H1 (cell line): ENCODE measurements around the gene OBP2B. TPM values are rescaled to one million over a fixed set of nuclear protein-coding genes. Genes with fewer than 3 reads are reported as not detected.

ENCODE experiments used
- BRCA1 ChIP-seq: IDR thresholded peaks from 2 replicates; pipeline ENCODE4 v1.6.1; 2012; ENCODE audit warnings: low read depth, low read length, improper control_type of control experiment
- CHD1 ChIP-seq: IDR thresholded peaks from 2 replicates; pipeline ENCODE4 v1.6.1; 2012; ENCODE audit warnings: low read depth, low read length, improper control_type of control experiment
- GTF2F1 ChIP-seq: IDR thresholded peaks from 2 replicates; pipeline ENCODE4 v1.6.1; 2012; ENCODE audit warnings: low read depth, low read length, improper control_type of control experiment, borderline replicate concordance
- JUND ChIP-seq: IDR thresholded peaks from 2 replicates; pipeline ENCODE4 v1.6.1; 2011; ENCODE audit warnings: mild to moderate bottlenecking, improper control_type of control experiment, low read length
- KDM5A ChIP-seq: fragments of 200-600 bp; IDR thresholded peaks from 2 replicates; pipeline ENCODE4 v1.7.1; 2012; ENCODE audit warnings: mild to moderate bottlenecking, low read length, inconsistent platforms, mixed read lengths
- RFX5 ChIP-seq: IDR thresholded peaks from 2 replicates; pipeline ENCODE4 v1.6.1; 2011; ENCODE audit warnings: low read depth, low read length, improper control_type of control experiment, borderline replicate concordance
- SUZ12 ChIP-seq: fragments of 200-600 bp; sonication (generic); IDR thresholded peaks from 2 replicates; pipeline ENCODE4 v1.6.1; 2012; ENCODE audit warnings: mild to moderate bottlenecking, inconsistent platforms, low read length, moderate library complexity, mixed read lengths
- TAF1 ChIP-seq: IDR thresholded peaks from 2 replicates; pipeline ENCODE4 v1.6.1; 2011; ENCODE audit warnings: mild to moderate bottlenecking, low read depth, low read length
- polyA plus RNA-seq, 7 experiments: library from polyadenylated mRNA; depleted of rRNA in 3 of 7; stranded (reverse) in 5 of 7; unstranded in 2 of 7; fragments of >200 nt in 5 of 7; fragments of 200-250 nt in 2 of 7; gene quantifications; 1 replicate in 5 of 7; 2 replicates in 1 of 7; 4 replicates in 1 of 7; pipeline versions ENCODE4 v1.2.1 to v1.2.3, GENCODE V29; 2011 to 2013; ENCODE audit warnings: missing spikeins in 2 of 7, mixed read lengths in 2 of 7
- total RNA-seq: library from RNA; stranded (reverse); fragmentation: NEBNext Ultra II Directional; extraction: Animal tissue kit (Norgen Biotek cat#: 25700); gene quantifications from 2 replicates; pipeline ENCODE4 v1.2.1, GENCODE V29; 2021
- TF ChIP-seq, protein P1 (sequence below): IDR thresholded peaks from 2 replicates; pipeline ENCODE4 v1.6.1; 2011; ENCODE audit warnings: low read depth, mild to moderate bottlenecking, low read length; ENCODE audit not compliant: insufficient read depth

OBP2B gene
- total and polyA plus RNA-seq, 2 of the 8 experiments (the other 6 are each of a cell fraction or from before 2014, with no cell fraction given), result not detected

GRCh38 chr9:133202145-133202513 lies 6.9 kb downstream of the OBP2B start (continued):
- no peak for TF ChIP-seq TAF1
- TF ChIP-seq BRCA1, result no peak
- no peak for TF ChIP-seq KDM5A
- TF ChIP-seq SUZ12, result no peak
- TF ChIP-seq, protein P1, sequence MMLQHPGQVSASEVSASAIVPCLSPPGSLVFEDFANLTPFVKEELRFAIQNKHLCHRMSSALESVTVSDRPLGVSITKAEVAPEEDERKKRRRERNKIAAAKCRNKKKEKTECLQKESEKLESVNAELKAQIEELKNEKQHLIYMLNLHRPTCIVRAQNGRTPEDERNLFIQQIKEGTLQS, result no peak
- no peak for TF ChIP-seq JUND
- no peak for TF ChIP-seq GTF2F1
- TF ChIP-seq CHD1, result no peak
- no peak for TF ChIP-seq RFX5
- TF ChIP-seq, all 59 proteins: peak for 0
